GM10248 (cell line): ENCODE results near the gene CHKA.

Experiments used
- CTCF ChIA-PET: fragments of 300-600 bp; sonication (Branson Sonifier 250); formaldehyde crosslinking; extraction: SDS; loops from one replicate; lab custom pipeline; 2021; ENCODE audit warnings: antibody characterized with exemption; lab: Yijun Ruan, JAX
- POLR2A ChIA-PET: fragments of 350-650 bp; sonication (Branson Sonifier 250); formaldehyde crosslinking; extraction: SDS; loops from one replicate; lab custom pipeline; 2020; ENCODE audit warnings: antibody characterized with exemption; lab: Yijun Ruan, JAX
- DNase-seq: peaks from one replicate; pipeline ENCODE4 v3.0.0; 2012; ENCODE audit errors: extremely low spot score
- CTCF ChIP-seq: IDR thresholded peaks from 2 replicates; pipeline ENCODE4 v1.5.1; 2012; ENCODE audit warnings: mild to moderate bottlenecking, low read depth; ENCODE audit errors: extremely low read depth, missing control alignments, control extremely low read depth

The CHKA gene

GRCh38 chr11:68012843-68013610 lies 108.2 kb downstream of the CHKA start:
- POLR2A ChIA-PET, result no interaction called here
- no peak for TF ChIP-seq CTCF
- no peak for DNase-seq
- CTCF ChIA-PET, result no interaction called here

- no peak for DNase-seq
- ChIA-PET POLR2A (no interaction called here), CTCF (no interaction called here)
- TF ChIP-seq CTCF, result no peak
Observed at GRCh38 chr11:68012044-68012842, 108.9 kb downstream of the CHKA start.

- TF ChIP-seq CTCF, result no peak
- no peak for DNase-seq
- CTCF ChIA-PET, result interaction anchor here (1.5 to 3.7 kb wide), 2 partner anchors 192 to 199 kb away, joined by 3 to 21 read pairs; no protein-coding TSS in a partner anchor
- POLR2A ChIA-PET, result no interaction called here
Observed at GRCh38 chr11:68011051-68011943, 109.9 kb downstream of the CHKA start.

GRCh38 chr11:68010090-68011041 lies 110.8 kb downstream of the CHKA start, which contains the start of gene ALDH3B1:
TSS of gene ALDH3B1 (plus strand) at chr11:68010327. CDS start at chr11:68015298, 4,971 bp downstream.
- POLR2A ChIA-PET, result no interaction called here
- no peak for TF ChIP-seq CTCF
- CTCF ChIA-PET, result interaction anchor here (1.5 to 3.7 kb wide), 3 partner anchors 12 to 200 kb away, joined by 3 to 21 read pairs (median 4); no protein-coding TSS in a partner anchor
- DNase-seq, result no peak

- TF ChIP-seq CTCF, result peak; percentile 46
- no peak for DNase-seq
- ChIA-PET CTCF (interaction anchor here (1.0 to 3.7 kb wide), 6 partner anchors 10 to 248 kb away, joined by 3 to 21 read pairs (median 3); no protein-coding TSS in a partner anchor), POLR2A (interaction anchor here (0.7 kb wide), 1 partner anchor 13 kb away, joined by 3 read pairs; no protein-coding TSS in a partner anchor)
Observed at GRCh38 chr11:68009391-68010089, 111.6 kb downstream of the CHKA start.
